OCI-LY1 (cell line): ENCODE data around the gene WDFY4.

Source experiments
- CTCF ChIP-seq: fragments of 200-600 bp; sonication (generic), shearing (Covaris generic); IDR thresholded peaks from 2 replicates; pipeline ENCODE4 v1.5.1; 2017; ENCODE audit warnings: mild to moderate bottlenecking, antibody characterized with exemption, low read length, moderate library complexity, mixed read lengths
- EZH2 ChIP-seq: fragments of 200-600 bp; sonication (generic), shearing (Covaris generic); IDR thresholded peaks from 2 replicates; pipeline ENCODE4 v1.8.0; 2017; ENCODE audit warnings: borderline replicate concordance, mixed run types, mild to moderate bottlenecking, antibody characterized with exemption, low read length, moderate library complexity, mixed read lengths

GRCh38 chr10:48681740-48682139 is 2.9 kb upstream of the WDFY4 start:
- TF ChIP-seq CTCF, result no peak
- no peak for TF ChIP-seq EZH2
